Esophagus muscularis mucosa (tissue), 4 donors: Measurements from ENCODE around the gene TMEM217. TPM values are rescaled to one million over a fixed set of nuclear protein-coding genes. Genes with fewer than 3 reads are reported as not detected.

Experiments used
- DNase-seq: peaks from one replicate; pipeline ENCODE4 v3.0.0-alpha.2; 2017; ENCODE audit errors: extremely low spot score
- H3K27ac ChIP-seq, 4 donors: fragments of 200-600 bp; sonication (generic); replicated peaks in 1 of 4; 1 replicate in 3 of 4; 2 replicates in 1 of 4; pipeline ENCODE4 v1.5.1; 2016 to 2019; ENCODE audit warnings: mild to moderate bottlenecking in 1 of 4
- H3K27me3 ChIP-seq, 4 donors: fragments of 200-600 bp; sonication (generic); one replicate each; pipeline versions ENCODE4 v1.5.1 to v1.6.0; 2016 to 2019
- H3K36me3 ChIP-seq, 4 donors: fragments of 200-600 bp; sonication (generic); one replicate each; pipeline ENCODE4 v1.5.1; 2016 to 2019
- H3K4me1 ChIP-seq, 4 donors: fragments of 200-600 bp; sonication (generic); one replicate each; pipeline ENCODE4 v1.5.1; 2016 to 2019
- H3K4me3 ChIP-seq, 4 donors: fragments of 200-600 bp; sonication (generic); 1 replicate in 2 of 4; 2 replicates in 2 of 4; pipeline ENCODE4 v1.5.1; 2016 to 2019; ENCODE audit warnings: mild to moderate bottlenecking in 4 of 4, moderate library complexity in 1 of 4
- H3K9me3 ChIP-seq, 4 donors: fragments of 200-600 bp; sonication (generic); 1 replicate in 3 of 4; 2 replicates in 1 of 4; pipeline ENCODE4 v1.5.1; 2016 to 2019
- CTCF ChIP-seq, 3 experiments: fragments of 200-600 bp in 2 of 3; fragments of 450-650 bp in 1 of 3; sonication (generic) in 2 of 3; IDR thresholded peaks; one replicate each; pipeline ENCODE4 v1.5.1; 2017 to 2019; ENCODE audit warnings: antibody characterized with exemption in 3 of 3, mild to moderate bottlenecking in 2 of 3, moderate library complexity in 1 of 3
- EP300 ChIP-seq: sonication (generic); formaldehyde crosslinking; IDR thresholded peaks from one replicate; pipeline ENCODE4 v1.6.1; 2017; ENCODE audit warnings: antibody characterized with exemption
- POLR2A ChIP-seq: fragments of 450-650 bp; IDR thresholded peaks from one replicate; pipeline ENCODE4 v1.6.1; 2017; ENCODE audit warnings: antibody characterized with exemption, moderate library complexity, mild to moderate bottlenecking, low read depth
- POLR2AphosphoS5 ChIP-seq, 2 donors: sonication (generic); formaldehyde crosslinking; IDR thresholded peaks; one replicate each; pipeline ENCODE4 v1.6.1; 2017; ENCODE audit warnings: antibody characterized with exemption in 2 of 2
- WGBS: methylation state at CpG from one replicate; pipeline ENCODE4 v1.1.5; 2018; 5-methylcytosine and 5-hydroxymethylcytosine counted together
- intact Hi-C: fragments of 100-400 bp; cut with DNase I; formaldehyde crosslinking; loops from one replicate; pipeline ENCODE4 v1.15.1; 2023
- total RNA-seq, 4 donors: library from RNA; depleted of rRNA; stranded (reverse); fragments of >200 nt; gene quantifications; one replicate each; pipeline versions ENCODE4 v1.1.0 to v1.2.1, GENCODE V29; 2016

TMEM217 gene
- total RNA-seq, 4 donors from 2014 or later = 0.26 to 0.99 (median 0.57) TPM; not detected in 1

GRCh38 chr6:37237789-37238188 lies 20.2 kb downstream of the TMEM217 start:
- H3K4me1 ChIP-seq = peaks cover 19 to 42% (median 35%) of the 10 kb centered on the region in 4 donors
- no peak overlapping the region for H3K4me3 ChIP-seq
- H3K9me3 ChIP-seq = no peaks in the 10 kb centered on the region
- no peaks in the 10 kb centered on the region for H3K27me3 ChIP-seq
- TF ChIP-seq EP300 (no peak), POLR2A (no peak), POLR2AphosphoS5 (IDR thresholded peaks at IDR 0.05) (no peak), CTCF (IDR thresholded peaks at IDR 0.05) (no peak)
- intact Hi-C loops = no loop called here
- no peak overlapping the region for H3K27ac ChIP-seq
- no peaks in the 10 kb centered on the region for H3K36me3 ChIP-seq
- no peak for DNase-seq

GRCh38 chr6:37236921-37237320 lies 21.0 kb downstream of the TMEM217 start:
- no peaks in the 10 kb centered on the region for H3K36me3 ChIP-seq
- no peak for DNase-seq
- no peak overlapping the region for H3K27ac ChIP-seq
- peaks cover 10 to 33% (median 27%) of the 10 kb centered on the region in 4 donors for H3K4me1 ChIP-seq
- no peak overlapping the region for H3K4me3 ChIP-seq
- TF ChIP-seq POLR2A (no peak), POLR2AphosphoS5 (IDR thresholded peaks at IDR 0.05) (no peak), EP300 (no peak), CTCF (IDR thresholded peaks at IDR 0.05) (no peak)
- 66% methylated on average over 2 of the region's 2 CpGs for WGBS
- H3K9me3 ChIP-seq = no peaks in the 10 kb centered on the region
- intact Hi-C loops = no loop called here
- H3K27me3 ChIP-seq = no peaks in the 10 kb centered on the region

- WGBS = 95% methylated on average over 7 of the region's 7 CpGs
- H3K36me3 ChIP-seq = no peaks in the 10 kb centered on the region
- TF ChIP-seq POLR2AphosphoS5 (IDR thresholded peaks at IDR 0.05) (no peak), CTCF (IDR thresholded peaks at IDR 0.05) (no peak), POLR2A (no peak), EP300 (no peak)
- DNase-seq = no peak
- H3K4me3 ChIP-seq = no peak overlapping the region
- H3K9me3 ChIP-seq = no peaks in the 10 kb centered on the region
- peaks cover 0 to 9% (median 8%) of the 10 kb centered on the region in 4 donors for H3K4me1 ChIP-seq
- H3K27me3 ChIP-seq = no peaks in the 10 kb centered on the region
- intact Hi-C loops = no loop called here
- H3K27ac ChIP-seq = no peak overlapping the region
These were observed 24.4 kb downstream of the TMEM217 start for GRCh38 chr6:37233541-37233940.

GRCh38 chr6:37232430-37233017 lies 25.4 kb downstream of the TMEM217 start:
- no peaks in the 10 kb centered on the region for H3K9me3 ChIP-seq

More at GRCh38 chr6:37232430-37233017, 25.4 kb downstream of the TMEM217 start:
- no peaks in the 10 kb centered on the region for H3K27me3 ChIP-seq
- no peaks in the 10 kb centered on the region for H3K4me1 ChIP-seq
- no peaks in the 10 kb centered on the region for H3K36me3 ChIP-seq
- WGBS = 82% methylated on average over 5 of the region's 5 CpGs
- no peak for DNase-seq
- no peak for TF ChIP-seq EP300
- no peak for TF ChIP-seq POLR2A
- TF ChIP-seq POLR2AphosphoS5 (IDR thresholded peaks at IDR 0.05) = no peak
- no peak for TF ChIP-seq CTCF (IDR thresholded peaks at IDR 0.05)
- H3K27ac ChIP-seq = no peak overlapping the region
- intact Hi-C loops = no loop called here
- H3K4me3 ChIP-seq = no peak overlapping the region
